SK-N-MC (cell line): ENCODE data around the gene SCFD2.

ENCODE experiments used
- DNase-seq: peaks from one replicate; pipeline ENCODE4 v3.0.0-alpha.2; 2011; ENCODE audit warnings: low read depth, low spot score
- H3K27ac ChIP-seq: fragments of 200-600 bp; sonication (generic); 2 replicates; pipeline ENCODE4 v1.5.1; 2016; ENCODE audit warnings: mixed run types
- H3K36me3 ChIP-seq: fragments of 200-600 bp; sonication (generic); 2 replicates; pipeline ENCODE4 v1.6.1; 2017; ENCODE audit warnings: antibody characterized with exemption, low read length, mixed read lengths; ENCODE audit not compliant: insufficient read depth
- H3K4me3 ChIP-seq: fragments of 200-600 bp; sonication (generic); 2 replicates; pipeline ENCODE4 v1.5.1; 2016
- H3K9ac ChIP-seq: fragments of 200-600 bp; sonication (generic); 2 replicates; pipeline ENCODE4 v1.8.0; 2017; ENCODE audit warnings: mixed run types, mixed read lengths; ENCODE audit not compliant: insufficient read length
- H3K9me3 ChIP-seq: fragments of 200-600 bp; sonication (generic); 2 replicates; pipeline ENCODE4 v1.6.1; 2017; ENCODE audit warnings: low read depth, mild to moderate bottlenecking, antibody characterized with exemption, low read length, moderate library complexity, mixed read lengths
- EZH2 ChIP-seq: fragments of 200-600 bp; sonication (generic); IDR thresholded peaks from one replicate; pipeline ENCODE4 v1.6.1; 2017; ENCODE audit warnings: antibody characterized with exemption
- FOXP2 ChIP-seq: optimal IDR thresholded peaks from 2 replicates; pipeline ENCODE3; 2011; ENCODE audit warnings: mild to moderate bottlenecking, moderate library complexity; ENCODE audit not compliant: insufficient read depth; ENCODE audit errors: extremely low read length, control extremely low read depth
- POLR2AphosphoS5 ChIP-seq: IDR thresholded peaks from 2 replicates; pipeline ENCODE4 v1.6.1; 2012; ENCODE audit warnings: mild to moderate bottlenecking, low read depth, low read length, borderline replicate concordance

SCFD2 gene

GRCh38 chr4:52926196-52926974 is 439.5 kb downstream of the SCFD2 start:
- H3K27ac ChIP-seq: no peak overlapping the region

GRCh38 chr4:52925531-52925968 is 440.3 kb downstream of the SCFD2 start:
- TF ChIP-seq POLR2AphosphoS5 (no peak), EZH2 (no peak), FOXP2 (no peak)
- no peak overlapping the region for H3K9ac ChIP-seq
- H3K4me3 ChIP-seq: no peak overlapping the region
- no peaks in the 10 kb centered on the region for H3K9me3 ChIP-seq
- no peaks in the 10 kb centered on the region for H3K36me3 ChIP-seq
- H3K27ac ChIP-seq: no peak overlapping the region
- DNase-seq: no peak

More at GRCh38 chr4:52926196-52926974, 439.5 kb downstream of the SCFD2 start:
- Histone ChIP-seq H3K9ac (no peak overlapping the region), H3K4me3 (no peak overlapping the region), H3K36me3 (no peaks in the 10 kb centered on the region), H3K9me3 (no peaks in the 10 kb centered on the region)
- DNase-seq: no peak
- no peak for TF ChIP-seq EZH2
- no peak for TF ChIP-seq POLR2AphosphoS5
- no peak for TF ChIP-seq FOXP2

GRCh38 chr4:52919461-52919860 is 446.4 kb downstream of the SCFD2 start:
- Histone ChIP-seq H3K36me3 (no peaks in the 10 kb centered on the region), H3K4me3 (no peak overlapping the region), H3K9ac (no peak overlapping the region), H3K27ac (no peak overlapping the region), H3K9me3 (no peaks in the 10 kb centered on the region)
- TF ChIP-seq POLR2AphosphoS5: no peak
- no peak for TF ChIP-seq EZH2
- TF ChIP-seq FOXP2: no peak
- DNase-seq: no peak

- TF ChIP-seq EZH2: no peak
- TF ChIP-seq POLR2AphosphoS5: no peak
- no peak for TF ChIP-seq FOXP2
- DNase-seq: no peak
Observed at GRCh38 chr4:52917817-52918216, 448.0 kb downstream of the SCFD2 start.

GRCh38 chr4:52915730-52916300 is 450.0 kb downstream of the SCFD2 start:
- TF ChIP-seq POLR2AphosphoS5: no peak
- no peak for TF ChIP-seq EZH2
- TF ChIP-seq FOXP2: no peak
- no peak for DNase-seq
- H3K9ac ChIP-seq: no peak overlapping the region

More at GRCh38 chr4:52917817-52918216, 448.0 kb downstream of the SCFD2 start:
- Histone ChIP-seq H3K9ac (no peak overlapping the region), H3K4me3 (no peak overlapping the region), H3K9me3 (no peaks in the 10 kb centered on the region), H3K27ac (no peak overlapping the region), H3K36me3 (no peaks in the 10 kb centered on the region)

GRCh38 chr4:52915191-52915590 is 450.7 kb downstream of the SCFD2 start:
- TF ChIP-seq EZH2 (no peak), FOXP2 (no peak), POLR2AphosphoS5 (no peak)
- Histone ChIP-seq H3K27ac (no peak overlapping the region), H3K9ac (no peak overlapping the region), H3K9me3 (no peaks in the 10 kb centered on the region), H3K4me3 (no peak overlapping the region), H3K36me3 (no peaks in the 10 kb centered on the region)
- DNase-seq: no peak

More at GRCh38 chr4:52915730-52916300, 450.0 kb downstream of the SCFD2 start:
- Histone ChIP-seq H3K27ac (no peak overlapping the region), H3K9me3 (no peaks in the 10 kb centered on the region), H3K4me3 (no peak overlapping the region), H3K36me3 (no peaks in the 10 kb centered on the region)

- H3K27ac ChIP-seq: no peak overlapping the region
- no peak for TF ChIP-seq EZH2
- TF ChIP-seq FOXP2: no peak
- no peak for TF ChIP-seq POLR2AphosphoS5
- DNase-seq: no peak
Observed at GRCh38 chr4:52914051-52914605, 451.7 kb downstream of the SCFD2 start.

GRCh38 chr4:52912608-52913007 is 453.3 kb downstream of the SCFD2 start:
- no peak for TF ChIP-seq FOXP2
- no peak for TF ChIP-seq POLR2AphosphoS5
- no peak for TF ChIP-seq EZH2
- Histone ChIP-seq H3K9ac (no peak overlapping the region), H3K9me3 (no peaks in the 10 kb centered on the region), H3K27ac (no peak overlapping the region), H3K4me3 (no peak overlapping the region), H3K36me3 (no peaks in the 10 kb centered on the region)
- no peak for DNase-seq

More at GRCh38 chr4:52914051-52914605, 451.7 kb downstream of the SCFD2 start:
- no peaks in the 10 kb centered on the region for H3K9me3 ChIP-seq
- no peak overlapping the region for H3K4me3 ChIP-seq
- no peak overlapping the region for H3K9ac ChIP-seq
- H3K36me3 ChIP-seq: no peaks in the 10 kb centered on the region
